Measurements from ENCODE around the gene PLCH2.
"Not testable (repeated sequence)": the region's sequence is repeated elsewhere in the genome, so short reads cannot be mapped to it uniquely, and the experiment has no call there.

The PLCH2 gene

DNA sequence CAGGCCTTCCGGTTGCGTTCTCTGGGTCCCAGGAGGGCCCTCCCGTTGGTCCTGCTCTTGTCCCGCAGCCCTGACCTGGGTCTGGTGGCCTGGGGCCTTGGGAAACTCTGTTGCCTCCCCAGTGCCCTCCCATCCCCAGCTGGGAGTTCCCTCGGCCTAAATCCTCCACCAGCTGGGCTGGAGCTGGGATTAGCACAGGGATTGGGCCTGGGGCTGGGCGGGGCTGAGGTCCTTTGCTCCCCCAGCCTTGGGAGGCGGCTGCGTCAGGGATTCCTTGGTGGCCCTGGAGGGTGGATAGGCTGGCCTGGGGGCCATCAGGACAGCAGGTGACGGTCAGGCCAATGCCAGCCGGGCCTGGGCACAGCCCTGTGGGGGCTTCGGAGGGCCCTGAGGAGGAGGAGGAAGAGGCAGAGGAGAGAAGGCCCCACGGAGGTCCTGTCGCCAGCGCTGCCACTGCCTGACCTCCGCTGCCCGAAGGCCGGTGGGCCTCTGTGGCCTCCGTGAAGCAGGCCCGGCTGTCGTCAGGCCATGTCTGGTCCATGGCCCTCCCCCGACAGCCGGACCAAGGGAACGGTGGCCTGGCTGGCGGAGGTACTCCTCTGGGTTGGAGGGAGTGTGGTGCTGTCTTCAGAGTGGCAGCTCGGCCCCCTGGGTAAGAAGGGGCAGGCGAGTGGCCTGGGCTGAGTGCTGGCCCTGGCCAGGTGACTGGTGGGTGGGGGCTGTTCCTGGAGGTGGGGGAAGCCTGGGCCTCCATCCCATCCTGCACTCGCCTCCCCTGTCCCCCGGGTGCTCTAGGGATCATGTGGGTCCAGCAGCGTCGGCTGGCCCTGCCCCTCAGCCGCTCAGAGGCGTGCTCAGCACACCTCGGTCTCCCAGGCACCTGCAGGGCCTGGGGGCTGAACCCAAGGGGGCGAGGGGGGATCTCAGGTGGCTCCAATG, at the start of gene PLCH2:
PLCH2 (plus strand) TSS at position 229 of the 939 bp plus-strand sequence; CDS start at position 529, 300 bp downstream.
- DNase-seq = no peak

DNA sequence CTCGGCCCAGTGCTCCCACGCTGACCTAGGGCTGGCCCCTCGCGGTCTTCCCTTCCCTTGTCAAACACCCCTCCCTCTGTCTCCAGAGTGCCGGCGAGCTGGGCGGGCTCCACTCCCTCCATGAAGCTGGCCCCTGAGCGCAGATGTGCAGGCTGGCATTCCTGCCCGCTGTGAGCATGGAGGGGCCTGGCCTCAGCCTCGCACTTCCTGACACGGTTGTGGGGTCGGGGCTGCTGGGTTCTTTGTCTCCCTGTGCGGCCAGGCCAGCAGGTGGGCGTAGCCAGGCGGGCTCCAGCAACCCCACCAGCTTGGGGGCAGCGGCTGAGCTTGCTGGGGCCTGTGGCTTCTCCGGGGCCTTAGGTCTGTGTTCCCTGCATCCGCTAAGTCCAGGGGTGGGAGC, 49.5 kb upstream of the PLCH2 start:
- DNase-seq = no peak

- no peak for DNase-seq
Measured at GRCh38 chr1:2427051-2427450, 49.0 kb upstream of the PLCH2 start.

DNA sequence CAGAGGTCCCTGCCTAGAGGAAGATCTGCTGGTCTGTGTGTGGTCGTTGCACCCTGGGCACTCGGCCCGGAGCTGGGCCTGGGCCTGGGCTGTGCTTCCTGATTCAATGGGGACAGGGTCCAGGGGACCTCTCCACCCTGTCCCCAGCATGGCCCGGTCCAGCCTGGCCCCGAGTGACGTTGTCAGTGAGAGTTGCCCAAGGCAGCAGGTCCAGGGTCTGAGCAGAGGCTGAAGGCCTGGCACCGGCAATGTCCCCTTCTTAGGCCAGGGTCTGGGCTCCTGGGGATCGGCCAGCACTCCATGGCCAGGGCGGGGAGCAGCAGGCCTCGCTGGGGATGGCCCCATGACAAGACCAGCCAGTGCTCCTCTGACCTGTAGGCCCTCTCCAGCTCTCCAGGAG, 48.1 kb upstream of the PLCH2 start:
- no peak for DNase-seq

DNA sequence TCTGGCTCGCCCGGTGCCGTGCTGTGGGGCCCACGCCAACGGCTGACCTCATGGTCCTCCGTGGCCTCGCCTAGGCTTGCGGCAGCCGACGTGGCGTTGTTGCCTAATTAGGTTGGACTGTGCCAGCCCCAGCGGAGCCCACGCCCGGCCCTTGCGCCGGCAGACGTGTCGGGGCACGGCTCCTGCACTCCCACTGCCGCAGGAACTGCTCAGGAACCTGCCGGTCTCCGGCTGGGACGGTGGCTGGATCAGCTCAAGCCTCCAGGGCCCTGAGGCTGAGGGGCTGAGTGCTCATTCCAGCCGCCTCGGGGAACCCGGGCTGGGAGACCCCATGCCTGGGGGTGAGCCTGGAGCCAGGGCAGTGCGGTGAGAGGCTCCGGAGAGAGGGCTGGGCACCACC, 47.6 kb upstream of the PLCH2 start:
- no peak for DNase-seq

DNA sequence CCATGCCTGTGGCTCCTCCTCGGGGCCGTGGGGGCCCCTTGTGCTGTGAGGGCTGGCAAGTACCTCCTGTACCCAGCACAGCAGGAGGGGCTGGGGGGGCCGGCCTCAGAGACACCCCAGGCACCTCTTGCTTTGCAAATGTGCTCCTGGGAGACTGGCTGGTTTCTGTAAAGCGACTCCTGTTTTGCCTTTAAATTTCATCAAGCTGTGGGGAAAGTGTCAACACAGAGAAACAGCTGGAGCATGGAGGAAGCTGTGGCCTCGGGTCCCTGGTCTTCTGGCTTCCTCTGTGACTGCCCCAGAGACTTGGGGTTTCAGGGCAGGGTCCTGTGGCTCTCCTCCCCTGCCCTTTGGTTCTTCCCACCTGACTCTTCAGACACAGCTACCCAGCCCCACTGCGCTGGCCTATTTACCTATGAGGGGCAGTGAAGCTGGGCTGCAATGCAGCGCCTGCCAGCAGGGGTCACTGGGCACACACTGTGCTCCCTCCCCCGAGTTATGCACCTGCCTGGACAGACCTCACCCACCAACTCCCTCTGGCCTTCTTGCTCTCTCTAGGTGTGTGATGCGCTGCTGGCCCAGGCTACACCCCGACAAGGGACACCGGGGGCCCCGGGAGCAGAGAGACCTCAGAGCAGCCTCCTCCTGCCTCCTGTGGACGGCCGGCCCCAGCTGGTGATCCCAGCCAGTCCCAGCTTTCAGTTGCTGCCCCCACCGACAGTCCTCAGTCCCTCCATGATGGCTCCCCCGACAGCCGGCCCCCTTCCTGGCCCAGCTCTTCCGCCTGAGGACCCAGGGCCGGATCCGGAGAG, 46.1 kb upstream of the PLCH2 start:
- DNase-seq = no peak

- DNase-seq = no peak
Measured at GRCh38 chr1:2430592-2430973, 45.5 kb upstream of the PLCH2 start.

DNA sequence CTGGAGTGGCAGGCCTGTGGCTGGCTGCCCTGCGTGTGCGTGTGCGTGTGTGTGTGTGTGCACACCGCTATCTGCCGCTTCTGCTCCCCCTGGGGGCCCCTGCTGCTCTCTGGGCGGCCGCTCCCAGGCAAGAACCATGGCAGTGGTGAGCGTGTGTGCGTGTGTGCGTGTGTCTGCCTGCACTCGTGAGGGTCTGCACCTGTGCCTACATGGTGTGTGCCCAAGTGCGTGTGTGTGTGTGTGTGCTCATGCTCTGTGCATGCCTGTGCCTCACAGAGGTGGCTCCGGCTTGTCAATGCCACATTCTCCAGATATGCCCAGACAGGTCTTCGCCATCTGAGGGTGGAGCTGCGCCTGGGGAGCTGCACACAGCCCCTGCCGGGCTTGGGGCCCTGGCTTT, 45.0 kb upstream of the PLCH2 start:
- DNase-seq = peak; percentile 32

GRCh38 chr1:2431518-2431917, 44.6 kb upstream of the PLCH2 start:
- DNase-seq = no peak

GRCh38 chr1:2432441-2432844, 43.6 kb upstream of the PLCH2 start:
- DNase-seq = peak; percentile 17

DNA sequence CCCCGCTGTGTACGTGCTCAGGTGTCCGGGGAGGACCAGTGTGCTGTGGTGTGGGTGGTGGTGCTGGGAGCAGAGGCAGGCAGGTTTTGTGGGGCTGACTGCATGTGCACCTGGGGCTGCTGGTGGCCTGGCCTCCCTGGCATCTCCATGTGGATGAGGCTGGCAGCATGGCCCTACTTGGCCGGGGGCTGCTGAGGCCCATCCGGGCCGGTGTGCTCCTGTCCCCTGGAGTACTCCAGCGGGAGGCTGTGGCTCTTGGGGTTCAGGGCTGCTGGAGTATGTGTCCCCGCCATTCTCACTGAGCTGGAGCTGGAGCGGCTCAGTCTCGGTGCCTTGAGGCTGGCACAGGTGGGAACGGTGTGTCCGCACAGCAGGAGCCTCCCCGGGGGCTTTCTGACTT, 42.9 kb upstream of the PLCH2 start:
- no peak for DNase-seq

GRCh38 chr1:2433936-2434655, 42.0 kb upstream of the PLCH2 start:
- no peak for DNase-seq

- no peak for DNase-seq
Measured at GRCh38 chr1:2435091-2435490, 41.0 kb upstream of the PLCH2 start.

DNA sequence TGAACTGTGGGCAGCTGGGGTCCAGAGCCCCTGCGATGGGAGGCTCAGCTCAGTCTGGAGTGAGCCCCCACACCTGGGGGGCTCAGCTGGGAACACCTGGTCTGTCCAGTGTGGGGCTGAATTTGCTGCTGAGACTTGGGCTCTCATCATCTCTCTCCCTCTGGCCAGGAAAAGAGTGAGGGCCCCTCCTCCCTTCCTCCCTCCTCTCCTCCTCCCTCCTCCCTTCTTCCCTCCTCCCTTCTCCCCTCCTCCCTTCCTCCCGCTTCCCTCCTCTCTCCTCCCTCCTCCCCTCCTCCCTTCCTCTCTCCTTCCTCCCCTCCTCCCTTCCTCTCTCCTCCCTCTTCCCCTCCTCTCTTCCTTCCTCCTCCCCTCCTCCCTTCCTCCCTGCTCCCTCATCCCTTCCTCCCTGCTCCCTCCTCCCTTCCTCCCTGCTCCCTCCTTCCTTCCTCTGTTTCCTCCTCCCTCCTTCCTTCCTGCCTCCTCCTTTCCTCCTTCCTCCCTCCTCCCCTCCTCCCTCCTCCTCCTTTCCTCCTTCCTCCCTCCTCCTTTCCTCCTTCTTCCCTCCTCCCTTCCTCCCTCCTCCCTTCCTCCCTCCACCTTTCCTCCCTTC, 40.2 kb upstream of the PLCH2 start:
- no peak for DNase-seq

DNA sequence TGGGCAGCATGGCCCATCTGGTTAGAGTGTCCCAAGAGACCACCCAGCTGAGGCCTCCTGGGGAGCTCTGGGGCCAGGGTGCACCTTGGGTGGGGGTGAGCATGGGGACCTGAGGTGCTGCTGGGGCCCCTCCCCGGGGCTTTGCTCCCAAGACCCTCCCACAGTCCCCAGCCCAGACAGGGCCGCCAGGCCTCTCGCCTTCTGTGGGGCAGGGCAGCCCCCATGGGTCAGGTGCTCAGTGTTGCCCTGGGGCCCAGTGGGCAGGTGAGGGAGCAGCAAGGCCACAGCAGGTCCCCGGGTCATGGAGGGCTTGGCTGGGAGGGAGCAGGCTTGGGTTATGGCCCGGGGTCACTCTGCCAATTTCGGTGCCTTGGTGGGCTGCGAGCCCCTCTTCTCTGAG, 39.2 kb upstream of the PLCH2 start:
- DNase-seq = no peak

- no peak for DNase-seq
Measured at GRCh38 chr1:2437617-2438016, 38.5 kb upstream of the PLCH2 start.

- DNase-seq = no peak
Measured at GRCh38 chr1:2438038-2438437, 38.1 kb upstream of the PLCH2 start.

GRCh38 chr1:2438641-2439040, 37.4 kb upstream of the PLCH2 start:
- DNase-seq = no peak

- DNase-seq = no peak
Measured at GRCh38 chr1:2439369-2439768, 36.7 kb upstream of the PLCH2 start.

DNA sequence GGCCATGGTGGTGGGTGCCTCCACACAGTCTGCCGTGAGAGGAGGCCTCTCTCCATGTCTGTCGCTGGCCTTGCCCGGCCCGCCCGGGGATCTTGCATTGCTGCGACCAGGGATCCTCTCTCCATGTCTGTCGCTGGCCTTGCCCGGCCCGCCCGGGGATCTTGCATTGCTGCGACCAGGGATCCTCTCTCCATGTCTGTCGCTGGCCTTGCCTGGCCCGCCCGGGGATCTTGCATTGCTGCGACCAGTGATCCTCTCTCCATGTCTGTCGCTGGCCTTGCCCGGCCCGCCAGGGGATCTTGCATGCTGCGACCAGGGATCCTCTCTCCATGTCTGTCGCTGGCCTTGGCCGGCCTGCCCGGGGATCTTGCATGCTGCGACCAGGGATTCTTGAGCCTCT, 35.7 kb upstream of the PLCH2 start:
- DNase-seq = not testable (repeated sequence)

GRCh38 chr1:2441746-2442145, 34.3 kb upstream of the PLCH2 start:
- DNase-seq = no peak

GRCh38 chr1:2442661-2443060, 33.4 kb upstream of the PLCH2 start:
- no peak for DNase-seq
